HG03039 (cell line): ENCODE measurements around the gene SLC9C2.
"Not testable (repeated sequence)": the region's sequence is repeated elsewhere in the genome, so short reads cannot be mapped to it uniquely, and the experiment has no call there.

Experiments
- ATAC-seq: cut with Tn5 transposase; IDR thresholded peaks from one replicate; pipeline ENCODE4 v1.9.1; 2021; ENCODE audit warnings: mild to moderate bottlenecking, moderate library complexity; ENCODE audit not compliant: unreplicated experiment

Gene SLC9C2, protein sequence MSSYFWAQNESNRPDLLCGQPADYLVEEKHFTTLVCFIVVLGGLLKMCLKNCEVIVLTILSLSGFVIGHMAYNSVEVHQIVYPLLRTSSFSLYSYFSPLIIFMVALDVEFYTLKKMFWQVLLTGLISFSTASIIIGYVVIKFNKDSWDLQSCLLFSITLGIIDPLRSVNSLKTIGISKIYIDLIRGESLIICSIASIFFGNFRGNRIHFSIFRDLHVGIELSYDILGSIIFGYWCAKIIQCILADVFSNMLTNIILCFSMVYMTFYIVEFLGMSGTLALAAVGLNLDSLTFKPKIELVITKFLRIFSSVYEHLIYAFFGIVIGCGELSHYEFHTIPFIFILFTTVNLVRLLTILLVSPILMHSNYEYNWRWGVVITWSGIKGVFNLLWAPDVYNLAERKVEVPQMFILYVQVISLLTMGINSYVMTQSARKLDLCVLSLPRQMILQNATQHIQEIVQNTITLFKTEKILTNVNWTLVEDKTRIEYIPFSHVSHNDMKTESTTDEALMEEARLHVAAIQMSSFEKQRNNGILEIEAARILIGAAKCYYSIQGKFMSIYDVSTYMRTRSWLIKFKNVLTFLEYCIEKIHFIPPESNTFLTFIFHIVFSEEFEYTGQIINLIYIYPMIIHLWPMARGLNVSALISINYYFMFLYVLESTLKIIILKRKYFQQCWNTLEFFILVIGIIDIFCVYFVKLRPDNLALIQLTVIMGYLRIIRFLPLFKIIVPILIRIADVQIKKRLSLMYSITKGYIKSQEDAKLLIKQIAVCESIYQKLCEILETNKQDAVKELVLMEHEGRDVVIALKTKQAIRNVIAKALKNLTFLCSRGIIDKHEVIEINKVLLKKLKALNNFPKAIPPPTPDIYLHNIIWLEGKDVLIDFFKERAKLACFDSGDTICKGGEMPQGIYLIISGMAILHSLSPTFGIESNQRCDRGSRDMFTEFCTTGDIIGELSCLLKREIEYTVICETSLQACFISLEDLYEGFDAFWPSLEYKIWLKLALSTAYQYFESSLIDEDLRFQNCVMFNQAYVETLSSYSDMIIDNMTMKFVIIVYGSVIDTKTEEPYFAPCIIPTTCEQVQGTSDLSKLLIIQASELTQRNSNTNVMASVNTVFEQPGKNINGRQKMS

DNA sequence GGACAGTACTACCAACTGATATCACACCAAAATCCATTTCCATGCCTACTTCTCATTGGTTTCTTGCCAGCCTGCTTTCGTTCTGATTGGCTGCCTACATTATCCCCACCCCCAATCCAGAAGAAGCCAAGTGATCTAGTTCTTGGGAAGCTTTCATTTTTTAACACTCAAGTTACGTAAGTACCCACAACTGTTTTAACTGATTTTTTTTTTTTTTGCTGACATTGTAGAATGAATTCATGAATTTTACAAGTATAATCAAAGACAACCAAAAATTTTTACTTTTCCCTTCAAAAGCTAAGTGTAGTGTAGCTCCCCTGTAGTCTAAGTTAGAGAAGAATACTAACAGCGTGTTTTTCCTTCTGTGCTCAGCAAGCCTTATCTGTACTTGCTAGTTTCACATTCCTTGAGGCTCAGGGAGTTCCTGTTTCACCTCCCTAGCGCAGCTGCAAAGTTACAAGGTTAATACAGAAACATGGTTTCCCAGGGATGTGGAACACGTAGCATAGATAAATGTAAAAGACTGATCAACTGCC lies at the start of gene SLC9C2:
Gene SLC9C2, minus strand, starts transcription at position 17 of the 536 bp plus-strand sequence. CDS start 1,296 bp downstream, outside the sequence.
- ATAC-seq: no peak

DNA sequence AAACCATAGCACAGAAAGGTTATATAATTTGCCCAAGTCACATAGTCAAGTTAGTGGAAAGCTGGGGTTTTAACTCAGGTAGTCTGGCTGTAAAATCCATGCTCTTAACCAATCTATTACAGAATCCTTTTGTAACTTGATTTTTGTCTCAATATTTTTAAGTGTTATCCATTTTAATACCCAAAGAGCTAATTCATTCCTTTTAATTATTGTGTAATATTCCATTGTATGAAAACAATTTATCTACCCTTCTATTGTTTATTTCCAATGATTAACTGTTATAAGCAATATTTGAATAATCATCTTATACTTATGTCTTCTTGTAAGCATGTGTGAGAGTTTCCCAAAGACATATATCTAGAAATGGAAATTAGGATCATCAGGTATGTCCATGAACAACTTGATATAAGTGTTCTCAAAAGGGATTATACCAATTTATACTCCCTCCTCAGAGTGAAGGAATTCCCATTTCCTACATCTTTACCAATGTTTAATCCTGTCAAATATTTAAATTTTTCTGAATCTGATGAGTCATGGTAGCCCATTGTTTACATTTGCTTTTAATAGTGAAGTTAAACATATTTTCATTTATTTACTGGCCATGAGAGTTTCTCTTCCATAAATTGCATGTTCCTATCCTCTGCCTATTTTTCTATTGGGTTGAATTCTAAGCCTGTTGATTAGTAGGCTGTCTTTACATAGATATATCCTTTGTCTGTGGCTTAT lies 46.2 kb upstream of the SLC9C2 start:
- ATAC-seq: no peak

DNA sequence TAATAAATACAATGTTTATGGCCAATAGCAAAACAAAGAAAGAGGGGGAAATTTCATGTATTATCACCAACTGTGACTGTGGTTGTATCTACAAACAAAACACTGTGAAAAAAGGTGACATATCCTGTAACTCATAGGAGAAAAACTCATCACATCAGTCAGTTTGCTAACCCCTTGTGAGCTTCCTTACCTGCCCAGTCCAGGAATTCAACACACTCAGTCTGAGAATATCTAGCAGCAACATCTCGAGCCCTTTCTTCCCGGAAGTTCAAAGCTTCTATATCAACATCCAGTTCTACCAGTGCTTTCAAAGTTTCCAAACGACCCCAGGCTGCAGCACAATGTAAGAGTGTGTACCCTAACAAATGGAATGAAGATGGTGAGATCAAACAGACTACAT lies 43.8 kb upstream of the SLC9C2 start:
- no peak for ATAC-seq

DNA sequence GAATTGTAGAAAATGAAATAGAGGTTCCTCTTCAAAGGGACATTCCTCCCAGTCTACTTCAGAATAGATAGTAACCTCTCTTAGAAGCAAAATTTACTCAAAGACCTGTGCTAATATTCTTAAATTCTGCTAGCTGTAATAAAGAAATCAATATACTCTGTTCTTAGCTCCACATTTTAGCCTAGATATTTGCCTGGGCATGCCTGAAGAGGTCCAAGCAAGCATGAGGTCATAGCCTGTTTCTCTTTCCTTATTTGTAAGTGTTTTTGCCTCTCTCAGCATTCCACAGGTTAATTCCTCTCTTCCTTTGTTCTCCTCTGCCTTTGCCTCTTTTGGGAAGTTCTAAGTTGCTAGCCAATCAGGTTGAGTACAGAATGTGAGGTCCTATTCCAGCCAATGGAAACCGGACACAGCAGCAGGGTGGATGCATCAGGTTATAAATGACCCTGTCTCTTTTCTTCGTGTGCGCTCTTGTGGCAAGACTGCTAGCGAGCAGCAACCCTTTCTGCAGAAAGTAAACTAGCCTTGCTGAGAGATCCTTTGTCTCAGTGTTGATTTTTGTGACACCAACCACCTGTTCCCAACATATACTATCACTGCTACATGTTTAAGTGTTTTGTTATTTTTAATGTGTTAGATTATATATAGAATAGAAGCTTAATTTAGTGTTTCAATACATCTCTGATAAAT lies 39.7 kb upstream of the SLC9C2 start:
- not testable (repeated sequence) for ATAC-seq

DNA sequence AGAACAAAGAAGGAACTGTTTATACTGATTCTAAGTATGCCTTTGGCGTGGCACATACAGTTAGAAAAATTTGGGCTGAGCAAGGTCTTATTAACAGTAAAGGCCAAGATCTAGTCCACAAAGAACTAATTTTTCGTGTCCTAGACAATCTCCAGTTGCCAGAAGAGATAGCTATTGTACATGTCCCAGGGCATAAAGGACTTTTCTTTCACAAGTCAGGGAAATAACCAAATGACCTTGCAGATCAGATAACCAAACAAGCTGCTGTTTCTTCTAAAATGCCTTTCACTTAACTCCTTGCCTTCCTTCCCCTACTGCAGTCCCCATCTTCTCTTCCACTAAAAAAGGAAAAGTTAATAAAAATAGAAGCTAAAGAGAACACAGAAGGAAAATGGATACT lies 36.2 kb upstream of the SLC9C2 start:
- no peak for ATAC-seq

DNA sequence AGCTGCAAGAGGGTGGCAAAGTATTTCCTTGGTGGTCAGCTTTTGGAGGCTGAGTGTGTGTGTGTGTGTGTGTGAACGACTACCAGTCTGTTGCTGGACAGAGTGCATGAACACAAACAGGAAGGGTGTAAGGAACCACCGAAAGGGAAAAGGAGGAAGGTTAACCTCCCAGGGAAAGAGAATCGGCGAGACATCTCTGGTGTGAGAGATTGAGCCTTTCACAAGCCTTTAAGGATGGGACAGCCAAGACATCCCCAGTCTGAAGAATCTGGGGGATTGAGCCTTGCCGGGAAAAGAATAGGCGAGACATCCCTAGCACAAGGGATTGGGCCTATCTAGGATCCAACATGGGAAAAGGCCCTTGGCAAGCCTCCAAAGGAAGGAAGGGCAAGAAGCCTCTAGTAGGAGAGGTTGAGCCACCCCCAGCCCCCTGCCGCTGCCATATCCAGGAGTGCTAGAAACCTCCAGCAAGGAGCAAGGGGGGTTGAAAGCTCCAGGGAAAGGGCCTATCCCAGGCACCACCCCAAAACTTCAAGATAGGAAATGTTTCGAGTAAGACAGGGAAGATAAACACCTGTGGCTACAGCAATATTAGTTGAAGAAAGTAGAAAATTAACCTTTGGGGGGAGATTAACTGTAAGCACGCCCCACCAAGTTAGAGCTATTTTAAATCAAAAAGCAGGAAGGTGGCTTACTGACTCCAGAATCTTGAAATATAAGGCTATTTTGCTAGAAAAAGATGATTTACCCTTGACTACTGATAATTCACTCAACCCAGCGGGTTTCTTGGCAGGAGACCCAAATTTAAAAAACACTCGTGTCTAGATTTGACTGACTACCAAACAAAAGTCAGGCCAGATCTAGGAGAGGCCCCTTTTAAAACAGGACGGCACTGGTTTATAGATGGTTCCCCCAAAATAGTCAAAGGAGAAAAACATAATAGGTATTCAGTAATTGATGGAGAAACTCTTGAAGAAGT lies 35.5 kb upstream of the SLC9C2 start:
- no peak for ATAC-seq

DNA sequence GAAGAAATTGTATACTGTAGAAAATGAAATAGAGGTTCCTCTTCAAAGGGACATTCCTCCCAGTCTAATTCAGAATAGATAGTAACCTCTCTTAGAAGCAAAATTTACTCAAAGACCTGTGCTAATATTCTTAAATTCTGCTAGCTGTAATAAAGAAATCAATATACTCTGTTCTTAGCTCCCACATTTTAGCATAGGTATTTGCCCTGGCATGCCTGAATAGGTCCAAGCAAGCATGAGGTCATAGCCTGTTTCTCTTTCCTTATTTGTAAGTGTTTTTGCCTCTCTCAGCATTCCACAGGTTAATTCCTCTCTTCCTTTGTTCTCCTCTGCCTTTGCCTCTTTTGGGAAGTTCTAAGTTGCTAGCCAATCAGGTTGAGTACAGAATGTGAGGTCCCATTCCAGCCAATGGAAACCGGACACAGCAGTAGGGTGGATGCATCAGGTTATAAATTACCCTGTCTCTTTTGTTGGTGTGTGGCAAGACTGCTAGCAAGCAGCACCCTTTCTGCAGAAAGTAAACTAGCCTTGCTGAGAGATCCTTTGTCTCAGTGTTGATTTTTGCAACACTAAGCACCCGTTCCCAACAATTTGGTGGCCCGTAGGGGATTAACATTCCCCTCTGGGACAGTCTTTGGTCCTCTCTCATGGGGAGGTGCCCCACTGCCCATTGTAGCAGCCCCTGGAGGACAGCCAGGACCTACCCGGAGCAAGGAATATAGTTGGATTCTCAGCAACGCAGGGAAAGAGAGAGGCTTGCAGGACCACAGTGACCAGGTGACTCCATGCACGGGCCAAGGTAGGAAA lies 34.6 kb upstream of the SLC9C2 start:
- ATAC-seq: not testable (repeated sequence)

DNA sequence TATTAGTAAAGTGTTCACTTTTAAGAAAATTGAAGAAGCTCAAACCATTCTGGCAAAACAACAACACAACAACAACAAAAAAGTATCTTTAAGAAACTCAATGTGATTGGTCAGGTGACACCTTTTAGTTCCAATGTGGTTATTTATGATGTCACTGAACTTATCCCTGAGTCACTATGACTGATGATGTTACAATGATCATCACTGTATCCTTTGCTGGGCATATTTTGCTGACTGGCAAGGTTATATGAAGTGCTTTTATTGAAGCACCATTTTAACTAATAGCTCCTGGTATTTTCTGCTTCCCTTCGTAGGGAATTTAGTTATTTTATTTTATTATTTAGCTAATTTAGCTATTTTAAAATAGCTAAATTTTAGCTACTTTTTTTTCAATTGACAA lies 32.2 kb upstream of the SLC9C2 start, which contains the start of gene TEX50:
Gene TEX50, plus strand, starts transcription at position 223 of the 400 bp plus-strand sequence. CDS start 184 bp downstream, outside the sequence.
- ATAC-seq: no peak

DNA sequence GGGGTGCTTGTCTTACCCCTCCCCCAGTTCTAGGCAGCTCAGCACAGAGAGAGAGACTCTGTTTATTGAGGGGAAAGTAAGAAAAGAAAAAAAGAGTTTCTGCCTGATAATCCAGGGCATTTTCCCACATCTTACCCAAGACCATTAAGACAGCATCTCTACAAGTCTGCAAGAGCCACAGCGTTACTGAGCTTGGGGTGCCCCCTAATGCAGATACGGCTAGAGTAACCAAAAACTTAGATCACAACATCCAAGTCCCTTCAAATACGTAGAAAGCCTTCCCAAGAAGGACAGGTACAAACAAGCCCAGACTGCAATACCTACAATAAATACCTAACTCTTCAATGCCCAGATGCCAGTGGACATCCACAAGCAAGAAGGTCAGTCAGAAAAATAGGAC lies 26.0 kb upstream of the SLC9C2 start:
- no peak for ATAC-seq

DNA sequence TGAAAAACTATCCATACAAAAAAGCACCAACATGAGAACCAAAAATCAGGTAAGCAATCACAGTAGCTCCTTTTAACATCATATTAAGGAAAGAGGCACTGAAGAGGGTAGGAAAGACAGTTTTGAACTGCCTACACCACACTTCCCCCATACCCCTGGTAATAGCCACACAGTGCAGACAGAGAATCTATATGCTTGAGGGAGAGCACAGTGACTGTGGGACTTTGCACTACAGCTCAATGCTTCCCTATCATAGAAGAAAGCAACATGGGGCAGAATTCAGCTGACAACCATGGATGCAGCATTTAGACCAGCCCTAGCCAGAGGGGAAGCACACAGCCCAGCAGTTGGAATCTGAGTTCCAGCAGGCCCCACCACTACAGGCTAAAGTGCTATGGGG lies 24.4 kb upstream of the SLC9C2 start:
- ATAC-seq: no peak

DNA sequence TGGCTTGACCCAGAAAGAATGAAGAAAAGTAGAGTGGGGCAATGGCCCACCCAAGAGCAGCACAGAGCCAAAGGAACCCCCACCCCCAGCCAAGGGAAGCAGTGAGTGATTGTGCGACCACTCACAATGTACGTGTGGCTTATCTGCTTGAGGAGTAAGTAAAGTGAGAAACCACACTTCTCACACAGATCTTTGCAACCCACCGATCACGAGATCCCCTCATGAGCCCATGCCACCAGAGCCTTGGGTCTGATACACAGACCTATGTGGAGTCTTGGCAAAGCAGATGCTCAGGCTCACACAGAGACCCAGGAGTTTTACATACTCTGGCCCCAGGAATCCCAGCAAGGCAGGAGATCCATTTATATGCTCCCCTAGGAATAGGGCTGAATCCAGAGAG lies 14.0 kb upstream of the SLC9C2 start:
- no peak for ATAC-seq

DNA sequence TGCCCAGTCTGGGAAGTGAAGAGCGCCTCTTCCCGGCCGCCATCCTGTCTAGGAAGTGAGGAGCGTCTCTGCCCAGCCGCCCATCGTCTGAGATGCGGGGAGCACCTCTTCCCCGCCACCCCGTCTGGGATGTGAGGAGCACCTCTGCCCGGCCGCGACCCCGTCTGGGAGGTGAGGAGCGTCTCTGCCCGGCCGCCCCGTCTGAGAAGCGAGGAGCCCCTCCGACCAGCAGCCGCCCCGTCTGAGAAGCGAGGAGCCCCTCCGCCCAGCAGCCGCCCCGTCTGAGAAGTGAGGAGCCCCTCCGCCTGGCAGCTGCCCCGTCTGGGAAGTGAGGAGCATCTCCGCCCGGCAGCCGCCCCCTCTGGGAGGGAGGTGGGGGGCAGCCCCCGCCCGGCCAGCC lies 10.2 kb upstream of the SLC9C2 start:
- not testable (repeated sequence) for ATAC-seq

DNA sequence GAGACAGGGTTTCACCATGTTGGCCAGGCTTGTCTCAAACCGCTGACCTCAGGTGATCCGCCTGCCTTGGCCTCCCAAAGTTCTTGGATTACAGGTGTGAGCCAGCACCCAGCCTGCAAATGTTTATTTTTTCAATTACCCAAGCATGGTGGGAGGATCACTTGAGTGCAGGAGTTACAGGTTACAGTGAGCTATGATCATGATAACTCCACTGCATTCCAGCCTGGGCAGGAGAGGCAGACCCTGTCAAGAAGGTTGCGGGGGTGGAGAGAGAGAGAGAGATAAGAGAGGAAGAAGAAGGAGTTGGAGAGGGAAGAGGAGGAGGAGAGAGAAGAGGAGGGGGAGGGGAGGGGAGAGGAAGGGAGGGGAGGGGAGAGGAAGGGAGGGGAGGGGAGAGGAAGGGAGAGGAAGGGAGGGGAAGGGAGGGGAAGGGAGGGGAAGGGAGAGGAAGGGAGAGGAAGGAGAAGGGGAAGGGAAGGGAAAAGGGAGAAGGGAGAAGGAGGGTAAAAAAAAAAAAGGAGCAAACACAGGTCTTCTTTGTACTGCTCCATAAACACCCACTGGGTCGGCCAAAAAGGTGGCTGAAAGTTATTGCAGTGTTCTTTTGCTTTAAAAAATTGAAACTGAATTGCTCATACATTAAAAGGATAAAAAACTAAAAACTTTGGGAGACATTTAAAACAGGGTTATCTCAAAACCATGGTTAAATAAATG lies 5.8 kb upstream of the SLC9C2 start:
- no peak for ATAC-seq

DNA sequence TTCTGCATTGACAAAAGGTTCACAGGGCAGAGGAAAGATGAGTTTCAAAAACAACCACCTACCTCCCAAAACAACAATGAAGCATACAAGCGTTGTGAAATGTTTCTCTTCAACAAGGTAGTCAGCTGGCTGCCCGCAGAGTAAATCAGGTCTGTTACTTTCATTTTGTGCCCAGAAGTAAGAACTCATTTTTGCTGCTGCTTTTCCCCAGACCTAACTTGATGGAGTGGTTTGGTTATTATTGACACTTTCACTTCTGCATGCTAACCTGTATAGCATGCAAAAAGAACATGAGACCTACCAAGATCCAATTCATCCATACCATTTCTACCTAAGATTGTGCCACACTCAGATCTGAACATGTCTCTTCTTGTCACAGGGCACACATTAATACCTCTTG lies 1.3 kb downstream of the SLC9C2 start:
- ATAC-seq: no peak

DNA sequence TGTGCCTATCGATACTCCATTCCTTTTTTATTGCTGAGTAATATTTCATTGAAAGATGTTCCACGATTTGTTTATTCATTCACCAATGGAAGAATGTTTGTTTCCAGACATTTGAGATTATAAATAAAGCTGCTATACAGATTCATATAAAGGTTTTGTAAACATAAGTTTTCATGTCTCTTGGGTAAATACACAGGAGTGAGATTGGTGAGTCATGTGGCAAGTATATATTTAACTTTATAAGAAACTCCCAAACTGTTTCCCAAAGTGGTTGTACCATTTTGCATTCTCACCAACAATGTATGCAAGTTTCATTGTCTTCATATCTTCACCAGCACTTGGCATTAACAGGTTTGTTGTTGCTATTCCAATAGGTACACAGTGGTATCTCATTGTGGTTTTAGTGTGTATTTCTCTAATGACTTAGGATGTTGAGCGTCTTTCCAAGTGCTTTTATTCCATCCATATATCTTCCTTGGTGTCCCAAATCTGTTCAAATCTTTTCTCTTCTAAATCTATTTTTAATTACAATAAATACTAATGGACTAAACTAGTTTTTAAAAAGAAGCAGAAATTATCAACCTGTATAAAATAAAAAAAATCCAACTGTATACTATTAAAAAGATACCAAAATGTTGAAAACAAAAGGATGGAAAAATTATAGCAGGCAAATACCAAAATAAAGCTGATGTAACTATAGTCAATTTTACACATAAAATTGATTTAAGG lies 6.6 kb downstream of the SLC9C2 start:
- no peak for ATAC-seq

DNA sequence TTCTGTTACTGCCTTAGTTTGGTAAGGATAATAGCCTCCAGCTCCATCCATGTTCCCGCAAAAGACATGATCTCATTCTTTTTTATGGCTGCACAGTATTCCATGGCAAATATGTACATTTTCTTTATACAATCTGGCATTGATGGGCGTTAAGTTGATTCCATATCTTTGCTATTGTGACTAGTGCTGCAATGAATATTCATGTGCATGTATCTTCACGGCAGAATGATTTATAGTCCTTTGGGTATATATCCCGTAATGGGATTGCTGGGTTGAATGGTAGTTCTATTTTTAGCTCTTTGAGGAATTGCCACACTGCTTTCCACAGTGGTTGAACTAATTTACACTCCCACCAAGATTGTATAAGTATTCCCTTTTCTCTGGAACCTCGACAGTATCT lies 11.7 kb downstream of the SLC9C2 start:
- ATAC-seq: not testable (repeated sequence)
